Kidney (tissue), 14 donors: ENCODE results near the gene LGALS12. TPM values are rescaled to one million over a fixed set of nuclear protein-coding genes. Genes with fewer than 3 reads are reported as not detected.

ENCODE experiments used
- DNase-seq, 5 donors: peaks; one replicate each; pipeline ENCODE4 v3.0.0-alpha.2; 2013 to 2020
- FAIRE-seq: peaks from 2 replicates; lab custom pipeline; 2012; peaks lifted over from hg19 to GRCh38; lab: Jason Lieb, UNC
- H3K27ac ChIP-seq, 2 donors: one replicate each; pipeline ENCODE4 v1.7.0; 2013; ENCODE audit warnings: low read depth in 2 of 2, low read length in 2 of 2, inconsistent platforms in 1 of 2
- H3K27me3 ChIP-seq: one replicate; pipeline ENCODE4 v1.7.1; 2013; ENCODE audit warnings: low read length, inconsistent platforms; ENCODE audit not compliant: control insufficient read depth, insufficient read depth
- H3K36me3 ChIP-seq, 3 donors: one replicate each; pipeline versions ENCODE4 v1.7.0 to v1.7.1; 2013; ENCODE audit warnings: low read length in 3 of 3, control low read depth in 1 of 3, inconsistent platforms in 1 of 3; ENCODE audit not compliant: insufficient read depth in 3 of 3, control insufficient read depth in 2 of 3
- H3K4me1 ChIP-seq, 3 donors: one replicate each; pipeline versions ENCODE4 v1.7.0 to v1.7.1; 2013; ENCODE audit warnings: low read length in 3 of 3, inconsistent platforms in 1 of 3, low read depth in 1 of 3; ENCODE audit not compliant: control insufficient read depth in 2 of 3, insufficient read depth in 2 of 3
- H3K4me3 ChIP-seq, 3 donors: one replicate each; pipeline versions ENCODE4 v1.7.0 to v1.8.1; 2013; ENCODE audit warnings: low read length in 3 of 3, control low read depth in 1 of 3, inconsistent platforms in 1 of 3
- H3K9ac ChIP-seq, 3 donors: one replicate each; pipeline versions ENCODE4 v1.7.0 to v1.7.1; 2013; ENCODE audit warnings: low read length in 3 of 3, control low read depth in 1 of 3, inconsistent platforms in 1 of 3
- H3K9me3 ChIP-seq, 3 donors: one replicate each; pipeline versions ENCODE4 v1.7.0 to v1.7.1; 2013; ENCODE audit warnings: low read length in 3 of 3, control low read depth in 1 of 3, inconsistent platforms in 1 of 3; ENCODE audit not compliant: control insufficient read depth in 2 of 3, insufficient read depth in 1 of 3
- intact Hi-C: fragments of 100-400 bp; cut with DNase I; formaldehyde crosslinking; loops from one replicate; pipeline ENCODE4 v1.11.1; 2022
- polyA plus RNA-seq: library from polyadenylated mRNA; stranded (reverse); fragments of 350-450 nt; fragmentation: Illumina TruSeq; extraction: RNeasy Lipid Tissue Mini Kit (QIAGEN cat#74804); gene quantifications from one replicate; pipeline ENCODE4 v1.2.3, GENCODE V29; 2014; ENCODE audit warnings: low read depth, low replicate concordance; ENCODE audit not compliant: insufficient read depth
- total RNA-seq: library from RNA; stranded (reverse); fragmentation: NEBNext Ultra II Directional; extraction: Animal tissue kit (Norgen Biotek cat#: 25700); gene quantifications from one replicate; pipeline ENCODE4 v1.2.1, GENCODE V29; 2021
- TF ChIP-seq, protein P1 (sequence below): IDR thresholded peaks from 3 replicates; pipeline ENCODE4 v1.5.1; 2012; ENCODE audit warnings: mild to moderate bottlenecking, moderate library complexity, borderline replicate concordance; ENCODE audit not compliant: insufficient read depth; ENCODE audit errors: extremely low read depth
- donor health status: control.
- donor health status: control.
- donor health status: control.
- donor health status: control.
- donor health status: control.
- donor health status: DM: yes; HTN: yes; CAD: no.
- donor health status: Normal renal cell carcinoma (clear cell type).

LGALS12 gene
- total and polyA plus RNA-seq, 2 donors from 2014 or later, result 0.32 to 0.44 TPM

- no peak for FAIRE-seq
- no peak overlapping the region for H3K27ac ChIP-seq
- DNase-seq, result no peak
- H3K9ac ChIP-seq, result no peak overlapping the region
- H3K27me3 ChIP-seq, result no peaks in the 10 kb centered on the region
- peaks cover 0 to 4% (median 2%) of the 10 kb centered on the region in 3 donors for H3K9me3 ChIP-seq
- TF ChIP-seq, protein P1, sequence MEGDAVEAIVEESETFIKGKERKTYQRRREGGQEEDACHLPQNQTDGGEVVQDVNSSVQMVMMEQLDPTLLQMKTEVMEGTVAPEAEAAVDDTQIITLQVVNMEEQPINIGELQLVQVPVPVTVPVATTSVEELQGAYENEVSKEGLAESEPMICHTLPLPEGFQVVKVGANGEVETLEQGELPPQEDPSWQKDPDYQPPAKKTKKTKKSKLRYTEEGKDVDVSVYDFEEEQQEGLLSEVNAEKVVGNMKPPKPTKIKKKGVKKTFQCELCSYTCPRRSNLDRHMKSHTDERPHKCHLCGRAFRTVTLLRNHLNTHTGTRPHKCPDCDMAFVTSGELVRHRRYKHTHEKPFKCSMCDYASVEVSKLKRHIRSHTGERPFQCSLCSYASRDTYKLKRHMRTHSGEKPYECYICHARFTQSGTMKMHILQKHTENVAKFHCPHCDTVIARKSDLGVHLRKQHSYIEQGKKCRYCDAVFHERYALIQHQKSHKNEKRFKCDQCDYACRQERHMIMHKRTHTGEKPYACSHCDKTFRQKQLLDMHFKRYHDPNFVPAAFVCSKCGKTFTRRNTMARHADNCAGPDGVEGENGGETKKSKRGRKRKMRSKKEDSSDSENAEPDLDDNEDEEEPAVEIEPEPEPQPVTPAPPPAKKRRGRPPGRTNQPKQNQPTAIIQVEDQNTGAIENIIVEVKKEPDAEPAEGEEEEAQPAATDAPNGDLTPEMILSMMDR, result no peak
- H3K36me3 ChIP-seq, result no peaks in the 10 kb centered on the region
- intact Hi-C loops, result no loop called here
- H3K4me1 ChIP-seq, result peaks cover 0 to 4% (median 4%) of the 10 kb centered on the region in 3 donors
- H3K4me3 ChIP-seq, result no peak overlapping the region
Observed at GRCh38 chr11:63504933-63505586, 824 bp upstream of the LGALS12 start.

GRCh38 chr11:63506876-63507275 is 992 bp downstream of the LGALS12 start:
- H3K9ac ChIP-seq, result no peak overlapping the region
- H3K27ac ChIP-seq, result no peak overlapping the region
- FAIRE-seq (no peak), DNase-seq (no peak)
- no peaks in the 10 kb centered on the region for H3K9me3 ChIP-seq
- no peak overlapping the region for H3K4me3 ChIP-seq
- TF ChIP-seq, protein P1, result no peak
- no peaks in the 10 kb centered on the region for H3K27me3 ChIP-seq
- intact Hi-C loops, result no loop called here
- H3K4me1 ChIP-seq, result peaks cover 0 to 5% (median 4%) of the 10 kb centered on the region in 3 donors
- H3K36me3 ChIP-seq, result no peaks in the 10 kb centered on the region

DNA sequence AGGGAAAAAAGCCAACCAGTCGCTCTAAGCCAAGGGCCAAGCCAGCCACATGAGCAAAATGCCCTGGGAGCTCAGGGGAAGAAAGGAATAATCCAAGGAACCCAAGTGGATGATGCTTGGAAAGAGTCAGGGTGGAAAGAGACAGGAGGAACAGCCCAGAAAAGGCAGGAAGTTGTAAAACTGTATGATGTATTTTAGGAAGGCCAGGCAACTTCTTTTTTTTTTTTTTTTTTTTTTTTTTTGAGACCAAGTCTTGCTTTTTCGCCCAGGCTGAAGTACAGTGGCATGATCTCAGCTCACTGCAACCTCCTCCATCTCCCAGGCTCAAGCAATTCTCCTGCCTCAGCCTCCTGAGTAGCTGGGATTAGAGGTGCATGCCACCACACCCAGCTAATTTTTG is 1.6 kb downstream of the LGALS12 start:
- Histone ChIP-seq H3K4me3 (no peak overlapping the region), H3K4me1 (peaks cover 0 to 5% (median 4%) of the 10 kb centered on the region in 3 donors), H3K27me3 (no peaks in the 10 kb centered on the region), H3K27ac (no peak overlapping the region), H3K9ac (no peak overlapping the region), H3K9me3 (no peaks in the 10 kb centered on the region), H3K36me3 (no peaks in the 10 kb centered on the region)
- DNase-seq (no peak), FAIRE-seq (no peak)
- intact Hi-C loops, result no loop called here
- TF ChIP-seq, protein P1, result no peak
